SK-N-SH treated with all-trans-retinoic acid at 6 μM for 48 hours (cell line): ENCODE measurements around the gene NEURL1.

ENCODE experiments used
- ARNTL ChIP-seq: fragments of 450-650 bp; formaldehyde crosslinking; IDR thresholded peaks from 2 replicates; pipeline ENCODE4 v1.5.0; 2020; ENCODE audit warnings: low read depth, mild to moderate bottlenecking, moderate library complexity, borderline replicate concordance
- CSDC2 ChIP-seq: fragments of 250-450 bp; sonication (Bioruptor Pico); IDR thresholded peaks from 2 replicates; pipeline ENCODE4 v1.5.0; 2020; ENCODE audit warnings: mild to moderate bottlenecking, moderate library complexity
- TOX ChIP-seq: fragments of 250-450 bp; sonication (Bioruptor Pico); IDR thresholded peaks from 2 replicates; pipeline ENCODE4 v1.8.0; 2021; ENCODE audit warnings: mild to moderate bottlenecking, moderate library complexity, borderline replicate concordance
- ZFP30 ChIP-seq: fragments of 450-650 bp; formaldehyde crosslinking; IDR thresholded peaks from 2 replicates; pipeline ENCODE4 v1.5.0; 2022; ENCODE audit warnings: mild to moderate bottlenecking, moderate library complexity
- ZNF70 ChIP-seq: fragments of 450-650 bp; formaldehyde crosslinking; IDR thresholded peaks from 2 replicates; pipeline ENCODE4 v1.5.0; 2020; ENCODE audit warnings: mild to moderate bottlenecking, moderate library complexity
- TF ChIP-seq, protein P1 (sequence below): fragments of 250-450 bp; sonication (Bioruptor Pico); IDR thresholded peaks from 2 replicates; pipeline ENCODE4 v1.5.0; 2020; ENCODE audit warnings: mild to moderate bottlenecking, moderate library complexity

DNA sequence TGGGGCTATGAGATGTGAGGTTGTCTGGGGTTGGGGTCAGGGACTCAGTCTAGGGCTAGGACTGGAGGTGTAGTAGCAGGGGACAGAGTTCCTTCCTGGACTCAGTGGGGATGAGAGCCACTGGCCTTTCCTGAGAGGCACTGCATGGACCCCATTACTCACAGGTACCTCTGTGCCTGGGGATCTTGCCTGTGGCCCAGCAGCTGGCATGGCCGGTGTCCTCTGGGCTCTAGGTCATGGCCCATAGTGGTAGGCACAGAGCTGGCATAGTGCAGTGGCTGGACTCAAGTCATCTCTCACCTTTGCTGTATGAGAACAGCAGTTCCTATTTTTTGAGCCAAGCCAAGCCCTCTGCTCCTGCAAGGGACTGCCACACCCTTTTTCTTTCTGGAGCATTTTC is 51.9 kb downstream of the NEURL1 start:
- no peak for TF ChIP-seq ARNTL (CRISPR knock-in tag)
- no peak for TF ChIP-seq ZNF70 (CRISPR knock-in tag)
- TF ChIP-seq CSDC2: no peak
- TF ChIP-seq ZFP30 (CRISPR knock-in tag): no peak
- TF ChIP-seq, protein P1, sequence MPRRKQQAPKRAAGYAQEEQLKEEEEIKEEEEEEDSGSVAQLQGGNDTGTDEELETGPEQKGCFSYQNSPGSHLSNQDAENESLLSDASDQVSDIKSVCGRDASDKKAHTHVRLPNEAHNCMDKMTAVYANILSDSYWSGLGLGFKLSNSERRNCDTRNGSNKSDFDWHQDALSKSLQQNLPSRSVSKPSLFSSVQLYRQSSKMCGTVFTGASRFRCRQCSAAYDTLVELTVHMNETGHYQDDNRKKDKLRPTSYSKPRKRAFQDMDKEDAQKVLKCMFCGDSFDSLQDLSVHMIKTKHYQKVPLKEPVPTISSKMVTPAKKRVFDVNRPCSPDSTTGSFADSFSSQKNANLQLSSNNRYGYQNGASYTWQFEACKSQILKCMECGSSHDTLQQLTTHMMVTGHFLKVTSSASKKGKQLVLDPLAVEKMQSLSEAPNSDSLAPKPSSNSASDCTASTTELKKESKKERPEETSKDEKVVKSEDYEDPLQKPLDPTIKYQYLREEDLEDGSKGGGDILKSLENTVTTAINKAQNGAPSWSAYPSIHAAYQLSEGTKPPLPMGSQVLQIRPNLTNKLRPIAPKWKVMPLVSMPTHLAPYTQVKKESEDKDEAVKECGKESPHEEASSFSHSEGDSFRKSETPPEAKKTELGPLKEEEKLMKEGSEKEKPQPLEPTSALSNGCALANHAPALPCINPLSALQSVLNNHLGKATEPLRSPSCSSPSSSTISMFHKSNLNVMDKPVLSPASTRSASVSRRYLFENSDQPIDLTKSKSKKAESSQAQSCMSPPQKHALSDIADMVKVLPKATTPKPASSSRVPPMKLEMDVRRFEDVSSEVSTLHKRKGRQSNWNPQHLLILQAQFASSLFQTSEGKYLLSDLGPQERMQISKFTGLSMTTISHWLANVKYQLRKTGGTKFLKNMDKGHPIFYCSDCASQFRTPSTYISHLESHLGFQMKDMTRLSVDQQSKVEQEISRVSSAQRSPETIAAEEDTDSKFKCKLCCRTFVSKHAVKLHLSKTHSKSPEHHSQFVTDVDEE: no peak
- no peak for TF ChIP-seq TOX
